WTC11 (cell line): ENCODE measurements around the gene FAM240A. TPM values are rescaled to one million over a fixed set of nuclear protein-coding genes. Genes with fewer than 3 reads are reported as not detected.

Experiments used
- ATAC-seq: fragments of 200-7000 bp; cut with Tn5 transposase; 2 replicates; pipeline ENCODE4 v1.10.0; 2021; ENCODE audit warnings: mild to moderate bottlenecking, moderate library complexity
- CTCF ChIA-PET: fragments of 300-600 bp; sonication (Branson Sonifier 250); formaldehyde crosslinking; loops from one replicate; lab custom pipeline; 2021; ENCODE audit warnings: antibody characterized with exemption; lab: Charles Lee
- POLR2A ChIA-PET: fragments of 350-600 bp; sonication (Branson Sonifier 250); formaldehyde crosslinking; loops from one replicate; lab custom pipeline; 2021; ENCODE audit warnings: antibody characterized with exemption; lab: Charles Lee
- DNase-seq: peaks from one replicate; pipeline ENCODE4 v3.0.0; 2021; ENCODE audit warnings: low spot score
- H3K27ac Mint-ChIP-seq: 2 replicates; pipeline ENCODE4 v1.8.0; 2021; ENCODE audit warnings: mixed read lengths
- H3K27me3 Mint-ChIP-seq: 2 replicates; pipeline ENCODE4 v1.8.0; 2021; ENCODE audit warnings: low read depth, mild to moderate bottlenecking, moderate library complexity, mixed read lengths
- H3K36me3 Mint-ChIP-seq: 2 replicates; pipeline ENCODE4 v1.8.0; 2021; ENCODE audit warnings: mixed read lengths
- H3K4me1 Mint-ChIP-seq: 2 replicates; pipeline ENCODE4 v1.8.0; 2022; ENCODE audit warnings: mixed read lengths
- H3K4me3 Mint-ChIP-seq: 2 replicates; pipeline ENCODE4 v1.8.0; 2021; ENCODE audit warnings: mild to moderate bottlenecking, moderate library complexity, mixed read lengths
- H3K9me3 Mint-ChIP-seq: 2 replicates; pipeline ENCODE4 v1.8.0; 2021; ENCODE audit warnings: mixed read lengths
- ATF1 ChIP-seq: sonication (generic); formaldehyde crosslinking; IDR thresholded peaks from 2 replicates; pipeline ENCODE4 v1.8.1; 2023; ENCODE audit warnings: mild to moderate bottlenecking, moderate library complexity, missing genetic modification reagents
- CTCF ChIP-seq: fragments of 200-600 bp; IDR thresholded peaks from 2 replicates; pipeline ENCODE4 v1.8.0; 2022; ENCODE audit warnings: antibody characterized with exemption
- E2F1 ChIP-seq: sonication (generic); formaldehyde crosslinking; IDR thresholded peaks from 2 replicates; pipeline ENCODE4 v1.8.0; 2022; ENCODE audit warnings: mild to moderate bottlenecking, missing genetic modification reagents
- EMX1 ChIP-seq: fragments of 250-450 bp; sonication (Bioruptor Pico); IDR thresholded peaks from 2 replicates; pipeline ENCODE4 v1.8.0; 2021; ENCODE audit warnings: mild to moderate bottlenecking
- GRHL2 ChIP-seq: fragments of 250-450 bp; sonication (Bioruptor Pico); IDR thresholded peaks from 2 replicates; pipeline ENCODE4 v1.8.0; 2022; ENCODE audit warnings: mild to moderate bottlenecking, moderate library complexity; ENCODE audit not compliant: insufficient replicate concordance, severe bottlenecking
- GTF2I ChIP-seq: fragments of 250-450 bp; sonication (Bioruptor Pico); conservative IDR thresholded peaks from 2 replicates; pipeline ENCODE4 v1.4.0; 2021; ENCODE audit warnings: mild to moderate bottlenecking
- IRF1 ChIP-seq: sonication (generic); formaldehyde crosslinking; IDR thresholded peaks from 2 replicates; pipeline ENCODE4 v1.8.0; 2023; ENCODE audit warnings: missing genetic modification reagents
- MXD4 ChIP-seq: fragments of 250-450 bp; sonication (Bioruptor Pico); IDR thresholded peaks from 2 replicates; pipeline ENCODE4 v1.8.0; 2021; ENCODE audit warnings: mild to moderate bottlenecking, moderate library complexity, borderline replicate concordance
- NR3C1 ChIP-seq: sonication (generic); formaldehyde crosslinking; conservative IDR thresholded peaks from 2 replicates; pipeline ENCODE4 v1.8.1; 2023; ENCODE audit warnings: low read depth, mild to moderate bottlenecking, missing genetic modification reagents
- PRRX2 ChIP-seq: fragments of 250-450 bp; sonication (Bioruptor Pico); IDR thresholded peaks from 2 replicates; pipeline ENCODE4 v1.8.0; 2021; ENCODE audit warnings: mild to moderate bottlenecking
- SOX15 ChIP-seq: fragments of 250-450 bp; sonication (Bioruptor Pico); IDR thresholded peaks from 2 replicates; pipeline ENCODE4 v1.9.0; 2021; ENCODE audit warnings: mild to moderate bottlenecking
- SP1 ChIP-seq: sonication (generic); formaldehyde crosslinking; conservative IDR thresholded peaks from 2 replicates; pipeline ENCODE4 v1.8.1; 2022; ENCODE audit warnings: missing genetic modification reagents
- ZBTB21 ChIP-seq: sonication (generic); formaldehyde crosslinking; IDR thresholded peaks from 2 replicates; pipeline ENCODE4 v1.8.1; 2023; ENCODE audit warnings: mild to moderate bottlenecking, missing genetic modification reagents, borderline replicate concordance
- ZNF138 ChIP-seq: sonication (generic); formaldehyde crosslinking; conservative IDR thresholded peaks from 2 replicates; pipeline ENCODE4 v1.8.1; 2022; ENCODE audit warnings: mild to moderate bottlenecking, moderate library complexity, missing genetic modification reagents
- ZNF232 ChIP-seq: sonication (generic); formaldehyde crosslinking; IDR thresholded peaks from 2 replicates; pipeline ENCODE4 v1.8.0; 2022; ENCODE audit warnings: mild to moderate bottlenecking, missing genetic modification reagents
- ZNF396 ChIP-seq: fragments of 250-450 bp; sonication (Bioruptor Pico); IDR thresholded peaks from 2 replicates; pipeline ENCODE4 v1.8.0; 2021; ENCODE audit warnings: mild to moderate bottlenecking, moderate library complexity, borderline replicate concordance
- ZNF425 ChIP-seq: fragments of 250-450 bp; sonication (Bioruptor Pico); conservative IDR thresholded peaks from 2 replicates; pipeline ENCODE4 v1.9.0; 2021; ENCODE audit warnings: mild to moderate bottlenecking
- ZNF532 ChIP-seq: fragments of 250-450 bp; sonication (Bioruptor Pico); IDR thresholded peaks from 2 replicates; pipeline ENCODE4 v1.9.0; 2021; ENCODE audit warnings: mild to moderate bottlenecking, borderline replicate concordance
- total RNA-seq: library from RNA; stranded (reverse); gene quantifications from 3 replicates; pipeline ENCODE4 v1.2.3, GENCODE V29; 2021

The FAM240A gene
- total RNA-seq, 1 experiment from 2014 or later: 0.13 TPM

GRCh38 chr3:46593979-46594378, 18.3 kb upstream of the FAM240A start:
- Mint-ChIP-seq H3K4me1 (peaks cover 31% of the 10 kb centered on the region), H3K36me3 (peaks cover 46% of the 10 kb centered on the region), H3K4me3 (no peak overlapping the region), H3K9me3 (peaks cover 49% of the 10 kb centered on the region), H3K27me3 (peaks cover 32% of the 10 kb centered on the region), H3K27ac (no peak overlapping the region)
- ChIA-PET POLR2A (interaction anchor here (0.8 kb wide), 1 partner anchor 599 kb away, joined by 3 read pairs; no protein-coding TSS in a partner anchor), CTCF (interaction anchor here (0.8 to 1.9 kb wide), 5 partner anchors 14 to 132 kb away, joined by 3 to 17 read pairs (median 4); no protein-coding TSS in a partner anchor)
- ATAC-seq: no peak
- DNase-seq: no peak
- TF ChIP-seq GRHL2 (CRISPR knock-in tag): no peak

- Mint-ChIP-seq H3K27me3 (peaks cover 26% of the 10 kb centered on the region), H3K4me3 (no peak overlapping the region), H3K27ac (no peak overlapping the region), H3K4me1 (peaks cover 38% of the 10 kb centered on the region), H3K36me3 (peaks cover 40% of the 10 kb centered on the region), H3K9me3 (peaks cover 43% of the 10 kb centered on the region)
- DNase-seq (no peak), ATAC-seq (no peak)
- ChIA-PET CTCF (no interaction called here), POLR2A (no interaction called here)
- TF ChIP-seq E2F1 (no peak), EMX1 (CRISPR knock-in tag) (no peak), PRRX2 (no peak), GTF2I (CRISPR knock-in tag) (no peak), CTCF (no peak), SOX15 (CRISPR knock-in tag) (no peak), ZNF138 (CRISPR knock-in tag) (no peak), ZNF532 (CRISPR knock-in tag) (no peak), ZNF425 (CRISPR knock-in tag) (no peak), ZNF396 (CRISPR knock-in tag) (no peak), SP1 (no peak), ZNF232 (CRISPR knock-in tag) (no peak), ZBTB21 (CRISPR knock-in tag) (no peak), GRHL2 (CRISPR knock-in tag) (no peak), MXD4 (CRISPR knock-in tag) (no peak), NR3C1 (CRISPR knock-in tag) (no peak), ATF1 (CRISPR knock-in tag) (no peak), IRF1 (CRISPR knock-in tag) (no peak)
These were observed 17.6 kb upstream of the FAM240A start for GRCh38 chr3:46594723-46595122.
